ENCODE results near the gene KXD1.

DNA sequence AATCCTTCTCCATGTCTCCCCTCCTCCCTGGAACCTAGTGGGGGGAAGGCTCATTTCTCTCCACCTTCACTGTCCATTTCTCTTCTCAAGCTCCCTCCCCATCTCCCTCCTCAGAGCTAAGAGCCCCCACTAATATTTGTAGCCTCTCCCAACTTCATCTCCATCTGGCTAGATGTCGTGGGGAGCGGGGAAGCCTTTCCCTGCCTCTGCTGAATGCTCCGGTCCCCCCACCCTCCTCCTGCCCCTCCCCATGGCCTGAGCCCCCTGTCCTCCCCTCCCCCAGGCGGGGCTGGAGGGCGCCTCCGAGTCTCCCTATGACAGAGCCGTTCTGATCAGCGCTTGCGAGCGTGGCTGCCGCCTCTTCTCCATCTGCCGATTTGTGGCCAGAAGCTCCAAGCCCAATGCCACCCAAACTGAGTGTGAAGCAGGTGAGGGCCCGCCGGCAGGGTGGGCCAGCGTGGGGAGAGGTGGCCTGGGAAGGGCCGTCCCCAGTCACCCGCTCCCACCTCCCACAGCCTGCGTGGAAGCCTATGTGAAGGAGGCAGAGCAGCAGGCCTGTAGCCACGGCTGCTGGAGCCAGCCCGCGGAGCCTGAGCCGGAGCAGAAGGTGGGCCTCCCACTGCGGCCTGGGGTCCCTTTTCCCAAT lies 56.0 kb downstream of the KXD1 start:
- TF ChIP-seq, protein P1, sequence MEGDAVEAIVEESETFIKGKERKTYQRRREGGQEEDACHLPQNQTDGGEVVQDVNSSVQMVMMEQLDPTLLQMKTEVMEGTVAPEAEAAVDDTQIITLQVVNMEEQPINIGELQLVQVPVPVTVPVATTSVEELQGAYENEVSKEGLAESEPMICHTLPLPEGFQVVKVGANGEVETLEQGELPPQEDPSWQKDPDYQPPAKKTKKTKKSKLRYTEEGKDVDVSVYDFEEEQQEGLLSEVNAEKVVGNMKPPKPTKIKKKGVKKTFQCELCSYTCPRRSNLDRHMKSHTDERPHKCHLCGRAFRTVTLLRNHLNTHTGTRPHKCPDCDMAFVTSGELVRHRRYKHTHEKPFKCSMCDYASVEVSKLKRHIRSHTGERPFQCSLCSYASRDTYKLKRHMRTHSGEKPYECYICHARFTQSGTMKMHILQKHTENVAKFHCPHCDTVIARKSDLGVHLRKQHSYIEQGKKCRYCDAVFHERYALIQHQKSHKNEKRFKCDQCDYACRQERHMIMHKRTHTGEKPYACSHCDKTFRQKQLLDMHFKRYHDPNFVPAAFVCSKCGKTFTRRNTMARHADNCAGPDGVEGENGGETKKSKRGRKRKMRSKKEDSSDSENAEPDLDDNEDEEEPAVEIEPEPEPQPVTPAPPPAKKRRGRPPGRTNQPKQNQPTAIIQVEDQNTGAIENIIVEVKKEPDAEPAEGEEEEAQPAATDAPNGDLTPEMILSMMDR (IDR thresholded peaks at IDR 0.05): no peak
- no peak for TF ChIP-seq POLR2A (IDR thresholded peaks at IDR 0.05; ENCODE audit: low read depth)

Measured in esophagus muscularis mucosa (tissue), 3 donors.